MCF 10A (cell line): ENCODE measurements around the gene IL18R1. TPM values are rescaled to one million over a fixed set of nuclear protein-coding genes. Genes with fewer than 3 reads are reported as not detected.

Source experiments
- BruUV-seq: library from RNA; stranded (reverse); fragments of 400-500 nt; replicated peaks from 2 replicates; lab custom pipeline; 2021; lab: Mats Ljungman, UMichigan
- CTCF ChIA-PET: fragments of 300-600 bp; sonication (Branson Sonifier 250); formaldehyde crosslinking; extraction: SDS; loops from one replicate; lab custom pipeline; 2021; ENCODE audit warnings: antibody characterized with exemption, inconsistent platforms; lab: Yijun Ruan, JAX
- POLR2A ChIA-PET: fragments of 300-600, 350-650 bp; sonication (Branson Sonifier 250); formaldehyde crosslinking; extraction: SDS; loops from one replicate; lab custom pipeline; 2020; ENCODE audit warnings: antibody characterized with exemption, inconsistent platforms; lab: Yijun Ruan, JAX
- DNase-seq: peaks from one replicate; pipeline ENCODE4 v3.0.0-alpha.2; 2018; ENCODE audit not compliant: unreplicated experiment
- H3K27ac Mint-ChIP-seq: one replicate; pipeline ENCODE4 v1.8.0; 2022; ENCODE audit warnings: mild to moderate bottlenecking, low read depth, mixed read lengths; ENCODE audit not compliant: unreplicated experiment
- H3K27me3 Mint-ChIP-seq: one replicate; pipeline ENCODE4 v1.8.0; 2022; ENCODE audit warnings: mixed read lengths; ENCODE audit not compliant: insufficient read depth, unreplicated experiment
- H3K36me3 Mint-ChIP-seq: one replicate; pipeline ENCODE4 v1.8.0; 2022; ENCODE audit warnings: mild to moderate bottlenecking, moderate library complexity, mixed read lengths; ENCODE audit not compliant: insufficient read depth, unreplicated experiment
- H3K4me1 Mint-ChIP-seq: one replicate; pipeline ENCODE4 v1.8.0; 2022; ENCODE audit warnings: mixed read lengths; ENCODE audit not compliant: insufficient read depth, unreplicated experiment
- H3K4me3 Mint-ChIP-seq: one replicate; pipeline ENCODE4 v1.8.0; 2022; ENCODE audit warnings: mild to moderate bottlenecking, moderate library complexity, mixed read lengths; ENCODE audit not compliant: unreplicated experiment
- H3K9me3 Mint-ChIP-seq: one replicate; pipeline ENCODE4 v1.8.0; 2022; ENCODE audit warnings: mixed read lengths; ENCODE audit not compliant: unreplicated experiment
- intact Hi-C: fragments of 100-400 bp; cut with micrococcal nuclease; formaldehyde crosslinking; loops from 2 replicates; pipeline ENCODE4 v1.14.1; 2022
- total RNA-seq: library from RNA; stranded (reverse); gene quantifications from 2 replicates; pipeline ENCODE4 v1.2.3, GENCODE V29; 2022
- TF ChIP-seq, protein P1 (sequence below): fragments of 200-600 bp; IDR thresholded peaks from one replicate; pipeline ENCODE4 v1.8.0; 2022; ENCODE audit warnings: antibody characterized with exemption, mild to moderate bottlenecking; ENCODE audit not compliant: unreplicated experiment

Gene IL18R1
- total RNA-seq, 1 experiment from 2014 or later, result 3.5 TPM

DNA sequence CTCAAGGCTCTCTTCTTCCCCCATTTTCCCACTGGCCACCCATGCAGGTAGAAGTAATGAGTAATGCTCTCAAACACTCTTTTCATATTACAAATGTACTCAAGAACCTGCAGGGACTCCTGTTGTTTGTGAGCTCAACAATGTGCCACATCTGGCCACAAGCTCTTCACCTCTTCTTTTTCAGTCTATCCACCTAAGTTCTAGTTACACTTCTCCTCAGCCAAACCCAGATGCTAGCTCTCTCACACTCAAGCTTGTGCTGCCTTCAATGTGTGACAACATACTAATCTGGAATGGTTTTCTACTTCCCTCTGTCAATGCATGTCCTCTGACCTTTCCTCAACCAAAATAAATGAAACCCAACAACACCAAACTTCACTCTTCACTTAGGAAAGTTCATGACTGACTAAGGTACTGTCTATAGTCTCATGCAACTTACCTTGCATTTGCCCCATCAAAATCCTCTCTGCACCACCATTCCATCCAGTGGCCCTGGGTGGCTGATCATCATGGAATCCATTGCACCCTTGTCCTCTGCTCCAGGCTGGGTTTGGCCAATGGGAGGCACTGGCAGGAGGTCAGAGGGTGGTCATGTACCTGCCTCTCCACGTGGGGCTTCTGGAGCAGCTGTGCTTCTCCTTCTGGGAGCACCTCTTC, 5.3 kb upstream of the IL18R1 start:
- Mint-ChIP-seq H3K27ac (no peak overlapping the region), H3K36me3 (peaks cover 6% of the 10 kb centered on the region), H3K27me3 (no peaks in the 10 kb centered on the region), H3K9me3 (no peaks in the 10 kb centered on the region), H3K4me1 (no peaks in the 10 kb centered on the region), H3K4me3 (no peak overlapping the region)
- BruUV-seq, result no TSS peak
- TF ChIP-seq, protein P1, sequence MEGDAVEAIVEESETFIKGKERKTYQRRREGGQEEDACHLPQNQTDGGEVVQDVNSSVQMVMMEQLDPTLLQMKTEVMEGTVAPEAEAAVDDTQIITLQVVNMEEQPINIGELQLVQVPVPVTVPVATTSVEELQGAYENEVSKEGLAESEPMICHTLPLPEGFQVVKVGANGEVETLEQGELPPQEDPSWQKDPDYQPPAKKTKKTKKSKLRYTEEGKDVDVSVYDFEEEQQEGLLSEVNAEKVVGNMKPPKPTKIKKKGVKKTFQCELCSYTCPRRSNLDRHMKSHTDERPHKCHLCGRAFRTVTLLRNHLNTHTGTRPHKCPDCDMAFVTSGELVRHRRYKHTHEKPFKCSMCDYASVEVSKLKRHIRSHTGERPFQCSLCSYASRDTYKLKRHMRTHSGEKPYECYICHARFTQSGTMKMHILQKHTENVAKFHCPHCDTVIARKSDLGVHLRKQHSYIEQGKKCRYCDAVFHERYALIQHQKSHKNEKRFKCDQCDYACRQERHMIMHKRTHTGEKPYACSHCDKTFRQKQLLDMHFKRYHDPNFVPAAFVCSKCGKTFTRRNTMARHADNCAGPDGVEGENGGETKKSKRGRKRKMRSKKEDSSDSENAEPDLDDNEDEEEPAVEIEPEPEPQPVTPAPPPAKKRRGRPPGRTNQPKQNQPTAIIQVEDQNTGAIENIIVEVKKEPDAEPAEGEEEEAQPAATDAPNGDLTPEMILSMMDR, result no peak
- no peak for DNase-seq
- intact Hi-C loops, result no loop called here
- ChIA-PET CTCF (interaction anchor here (0.5 to 2.2 kb wide), 9 partner anchors 8 to 811 kb away, joined by 3 to 10 read pairs (median 5); no protein-coding TSS in a partner anchor), POLR2A (interaction anchor here (0.6 to 0.8 kb wide), 3 partner anchors 35 to 473 kb away, joined by 3 read pairs; no protein-coding TSS in a partner anchor)

DNA sequence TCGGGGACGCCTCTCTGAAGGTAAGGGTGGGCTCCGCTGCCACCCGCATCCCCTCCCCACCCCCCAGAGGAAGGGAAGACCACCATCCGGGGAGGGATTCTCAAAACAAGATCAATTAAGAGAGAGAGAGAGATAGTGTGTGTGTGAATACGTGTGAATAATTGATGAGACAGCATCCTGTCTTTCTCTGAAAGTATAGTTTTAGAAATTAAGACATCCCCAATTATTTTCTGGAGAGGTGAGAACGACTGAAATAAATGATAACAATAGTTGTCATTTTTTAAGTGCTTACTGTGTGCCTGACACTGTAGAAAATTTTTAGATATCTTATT, 751 bp downstream of the IL18R1 start:
- CTCF ChIA-PET, result interaction anchor here (0.6 to 1.4 kb wide), 35 partner anchors 12 to 472 kb away, joined by 3 to 18 read pairs (median 4); no protein-coding TSS in a partner anchor
- POLR2A ChIA-PET, result interaction anchor here (1.1 kb wide), 1 partner anchor 114 kb away, joined by 4 read pairs; no protein-coding TSS in a partner anchor
- peaks cover 19% of the 10 kb centered on the region for H3K4me1 Mint-ChIP-seq
- H3K9me3 Mint-ChIP-seq, result no peaks in the 10 kb centered on the region
- peak overlapping the region; percentile 87 for H3K4me3 Mint-ChIP-seq
- H3K36me3 Mint-ChIP-seq, result peaks cover 10% of the 10 kb centered on the region
- no peaks in the 10 kb centered on the region for H3K27me3 Mint-ChIP-seq
- peak overlapping the region; percentile 68 for H3K27ac Mint-ChIP-seq
- TSS peak; percentile 40 for BruUV-seq
- DNase-seq, result no peak
- intact Hi-C loops, result loop anchor here (5.0 kb wide), 3 partner anchors 189 to 474 kb away; no protein-coding TSS in a partner anchor
- TF ChIP-seq, protein P1, result no peak

DNA sequence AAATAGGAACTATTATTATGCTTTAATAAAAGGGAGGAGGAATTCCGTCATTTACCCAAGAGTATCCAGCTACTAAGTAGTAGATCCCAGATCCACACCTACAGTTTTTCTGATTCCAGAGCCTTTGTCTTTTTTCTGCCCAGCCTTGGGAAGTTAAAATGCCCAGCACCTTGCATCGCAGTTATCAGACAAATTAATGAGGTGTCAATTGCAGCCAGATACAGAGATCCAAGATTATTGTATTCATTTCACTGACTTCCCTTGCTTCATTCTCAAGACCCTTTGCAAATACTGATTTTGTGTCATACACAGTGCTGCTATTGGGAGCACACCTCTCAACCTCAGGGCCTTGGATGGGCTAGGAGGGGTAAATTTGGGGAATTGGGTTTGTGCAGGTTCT, 1.1 kb downstream of the IL18R1 start:
- ChIA-PET CTCF (interaction anchor here (0.6 to 1.4 kb wide), 18 partner anchors 11 to 472 kb away, joined by 3 to 18 read pairs (median 5); no protein-coding TSS in a partner anchor), POLR2A (interaction anchor here (1.1 kb wide), 1 partner anchor 115 kb away, joined by 4 read pairs; no protein-coding TSS in a partner anchor)
- TF ChIP-seq, protein P1, result no peak
- peak overlapping the region; percentile 87 for H3K4me3 Mint-ChIP-seq
- intact Hi-C loops, result loop anchor here (5.0 kb wide), 3 partner anchors 189 to 474 kb away; no protein-coding TSS in a partner anchor
- no peaks in the 10 kb centered on the region for H3K27me3 Mint-ChIP-seq
- no peaks in the 10 kb centered on the region for H3K9me3 Mint-ChIP-seq
- peaks cover 19% of the 10 kb centered on the region for H3K4me1 Mint-ChIP-seq
- H3K27ac Mint-ChIP-seq, result peak overlapping the region; percentile 68
- peaks cover 10% of the 10 kb centered on the region for H3K36me3 Mint-ChIP-seq
- no TSS peak for BruUV-seq
- DNase-seq, result no peak

DNA sequence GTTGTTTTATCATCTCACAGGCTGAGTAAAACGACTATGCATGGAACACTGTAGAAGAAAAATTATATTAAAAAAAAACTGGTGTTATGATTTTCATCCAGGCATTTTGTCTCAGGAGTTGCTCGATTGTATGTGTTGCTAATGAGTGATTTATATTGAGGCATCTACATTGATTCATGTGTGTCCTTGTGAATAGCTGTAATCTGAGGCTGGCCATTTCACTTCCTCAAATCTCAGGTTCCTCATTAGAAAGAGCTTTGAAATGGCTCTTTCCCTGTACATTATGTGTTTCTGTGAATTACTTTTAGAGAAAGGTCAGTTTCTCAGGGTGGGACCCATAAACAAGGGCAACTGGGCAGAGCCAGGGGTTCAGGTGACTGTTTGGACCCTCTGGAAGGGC, 2.3 kb downstream of the IL18R1 start:
- Mint-ChIP-seq H3K27me3 (no peaks in the 10 kb centered on the region), H3K4me3 (no peak overlapping the region), H3K27ac (no peak overlapping the region), H3K4me1 (peaks cover 19% of the 10 kb centered on the region), H3K9me3 (no peaks in the 10 kb centered on the region), H3K36me3 (peaks cover 4% of the 10 kb centered on the region)
- TF ChIP-seq, protein P1, result no peak
- CTCF ChIA-PET, result interaction anchor here (0.6 to 4.8 kb wide), 6 partner anchors 8 to 371 kb away, joined by 3 to 27 read pairs (median 4); no protein-coding TSS in a partner anchor
- POLR2A ChIA-PET, result no interaction called here
- intact Hi-C loops, result loop anchor here (5.0 kb wide), 3 partner anchors 191 to 476 kb away; no protein-coding TSS in a partner anchor
- BruUV-seq, result no TSS peak
- DNase-seq, result no peak
